PFSK-1 (cell line): ENCODE results near the gene ERICH6B.

Source experiments
- SIN3A ChIP-seq: IDR thresholded peaks from 2 replicates; pipeline ENCODE4 v1.6.1; 2012; ENCODE audit warnings: mild to moderate bottlenecking, low read length, moderate library complexity, borderline replicate concordance; ENCODE audit not compliant: insufficient read depth
- TAF1 ChIP-seq: IDR thresholded peaks from 2 replicates; pipeline ENCODE4 v1.6.1; 2012; ENCODE audit warnings: low read length, control low read depth, borderline replicate concordance; ENCODE audit not compliant: insufficient read depth
- TF ChIP-seq, protein P1 (sequence below), 2 experiments: IDR thresholded peaks; 2 replicates each; pipeline versions ENCODE4 v1.6.1 to v1.8.0; 2011 to 2012; ENCODE audit warnings: low read depth in 2 of 2, low read length in 2 of 2, control low read depth in 1 of 2, inconsistent platforms in 1 of 2, mild to moderate bottlenecking in 1 of 2, moderate library complexity in 1 of 2; ENCODE audit not compliant: insufficient read depth in 1 of 2

DNA sequence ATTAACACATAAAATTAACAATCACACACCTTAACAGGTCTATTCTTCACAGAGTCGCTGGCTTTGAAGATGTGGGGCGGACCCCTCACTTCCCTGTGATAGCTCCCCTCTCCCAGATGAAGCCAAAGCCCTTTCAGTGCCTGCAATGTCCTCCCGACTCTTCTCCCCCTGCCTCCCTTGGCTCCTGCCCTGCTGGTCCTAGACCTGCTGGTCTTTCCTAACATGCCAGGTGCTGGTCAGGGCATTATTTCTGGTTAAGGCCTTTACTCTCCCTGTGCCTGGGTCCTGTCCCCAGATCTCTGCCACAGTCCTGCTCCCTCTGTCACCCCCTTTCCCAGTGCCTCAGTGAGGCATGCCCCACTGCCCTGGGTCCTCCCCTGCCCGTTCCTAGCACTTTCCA lies 12.2 kb downstream of the ERICH6B start:
- TF ChIP-seq, protein P1, sequence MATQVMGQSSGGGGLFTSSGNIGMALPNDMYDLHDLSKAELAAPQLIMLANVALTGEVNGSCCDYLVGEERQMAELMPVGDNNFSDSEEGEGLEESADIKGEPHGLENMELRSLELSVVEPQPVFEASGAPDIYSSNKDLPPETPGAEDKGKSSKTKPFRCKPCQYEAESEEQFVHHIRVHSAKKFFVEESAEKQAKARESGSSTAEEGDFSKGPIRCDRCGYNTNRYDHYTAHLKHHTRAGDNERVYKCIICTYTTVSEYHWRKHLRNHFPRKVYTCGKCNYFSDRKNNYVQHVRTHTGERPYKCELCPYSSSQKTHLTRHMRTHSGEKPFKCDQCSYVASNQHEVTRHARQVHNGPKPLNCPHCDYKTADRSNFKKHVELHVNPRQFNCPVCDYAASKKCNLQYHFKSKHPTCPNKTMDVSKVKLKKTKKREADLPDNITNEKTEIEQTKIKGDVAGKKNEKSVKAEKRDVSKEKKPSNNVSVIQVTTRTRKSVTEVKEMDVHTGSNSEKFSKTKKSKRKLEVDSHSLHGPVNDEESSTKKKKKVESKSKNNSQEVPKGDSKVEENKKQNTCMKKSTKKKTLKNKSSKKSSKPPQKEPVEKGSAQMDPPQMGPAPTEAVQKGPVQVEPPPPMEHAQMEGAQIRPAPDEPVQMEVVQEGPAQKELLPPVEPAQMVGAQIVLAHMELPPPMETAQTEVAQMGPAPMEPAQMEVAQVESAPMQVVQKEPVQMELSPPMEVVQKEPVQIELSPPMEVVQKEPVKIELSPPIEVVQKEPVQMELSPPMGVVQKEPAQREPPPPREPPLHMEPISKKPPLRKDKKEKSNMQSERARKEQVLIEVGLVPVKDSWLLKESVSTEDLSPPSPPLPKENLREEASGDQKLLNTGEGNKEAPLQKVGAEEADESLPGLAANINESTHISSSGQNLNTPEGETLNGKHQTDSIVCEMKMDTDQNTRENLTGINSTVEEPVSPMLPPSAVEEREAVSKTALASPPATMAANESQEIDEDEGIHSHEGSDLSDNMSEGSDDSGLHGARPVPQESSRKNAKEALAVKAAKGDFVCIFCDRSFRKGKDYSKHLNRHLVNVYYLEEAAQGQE (IDR thresholded peaks at IDR 0.05; ENCODE audit: insufficient read depth in 1 of 2, low read depth in 2 of 2, low read length in 2 of 2), result no peak
- TF ChIP-seq SIN3A (no peak), TAF1 (no peak)
